Lower leg skin (tissue), 4 donors: ENCODE results near the gene CREG1. TPM values are rescaled to one million over a fixed set of nuclear protein-coding genes. Genes with fewer than 3 reads are reported as not detected.

Experiments
- DNase-seq, 2 donors: peaks; one replicate each; pipeline ENCODE4 v3.0.0-alpha.2; 2019; ENCODE audit warnings: low spot score in 2 of 2
- H3K4me3 ChIP-seq: fragments of 200-600 bp; sonication (generic); 2 replicates; pipeline ENCODE4 v1.5.1; 2017; ENCODE audit warnings: mild to moderate bottlenecking, low read depth; ENCODE audit not compliant: poor library complexity, severe bottlenecking
- POLR2A ChIP-seq, 2 donors: fragments of 450-650 bp; IDR thresholded peaks; one replicate each; pipeline ENCODE4 v1.6.1; 2016 to 2017; ENCODE audit warnings: antibody characterized with exemption in 2 of 2, mild to moderate bottlenecking in 1 of 2, moderate library complexity in 1 of 2
- WGBS, 2 donors: methylation state at CpG; one replicate each; pipeline ENCODE4 v1.1.5; 2018; 5-methylcytosine and 5-hydroxymethylcytosine counted together
- intact Hi-C: fragments of 100-400 bp; cut with DNase I; formaldehyde crosslinking; loops from one replicate; pipeline ENCODE4 v1.15.0; 2023; ENCODE audit warnings: low total_unique reads
- total RNA-seq, 4 donors: library from RNA; depleted of rRNA; stranded (reverse); fragments of >200 nt; gene quantifications; one replicate each; pipeline ENCODE4 v1.1.0, GENCODE V29; 2016
- TF ChIP-seq, protein P1 (sequence below), 3 donors: fragments of 450-650 bp; IDR thresholded peaks; one replicate each; pipeline ENCODE4 v1.5.1; 2016; ENCODE audit warnings: antibody characterized with exemption in 3 of 3, mild to moderate bottlenecking in 3 of 3, moderate library complexity in 2 of 3

CREG1 gene
- 100 to 1,000 TPM; 196 to 467 (median 339) TPM for total RNA-seq

GRCh38 chr1:167553136-167554027 lies at the start of gene CREG1:
Gene CREG1, minus strand, starts transcription at chr1:167553762.
- TF ChIP-seq, protein P1, sequence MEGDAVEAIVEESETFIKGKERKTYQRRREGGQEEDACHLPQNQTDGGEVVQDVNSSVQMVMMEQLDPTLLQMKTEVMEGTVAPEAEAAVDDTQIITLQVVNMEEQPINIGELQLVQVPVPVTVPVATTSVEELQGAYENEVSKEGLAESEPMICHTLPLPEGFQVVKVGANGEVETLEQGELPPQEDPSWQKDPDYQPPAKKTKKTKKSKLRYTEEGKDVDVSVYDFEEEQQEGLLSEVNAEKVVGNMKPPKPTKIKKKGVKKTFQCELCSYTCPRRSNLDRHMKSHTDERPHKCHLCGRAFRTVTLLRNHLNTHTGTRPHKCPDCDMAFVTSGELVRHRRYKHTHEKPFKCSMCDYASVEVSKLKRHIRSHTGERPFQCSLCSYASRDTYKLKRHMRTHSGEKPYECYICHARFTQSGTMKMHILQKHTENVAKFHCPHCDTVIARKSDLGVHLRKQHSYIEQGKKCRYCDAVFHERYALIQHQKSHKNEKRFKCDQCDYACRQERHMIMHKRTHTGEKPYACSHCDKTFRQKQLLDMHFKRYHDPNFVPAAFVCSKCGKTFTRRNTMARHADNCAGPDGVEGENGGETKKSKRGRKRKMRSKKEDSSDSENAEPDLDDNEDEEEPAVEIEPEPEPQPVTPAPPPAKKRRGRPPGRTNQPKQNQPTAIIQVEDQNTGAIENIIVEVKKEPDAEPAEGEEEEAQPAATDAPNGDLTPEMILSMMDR (IDR thresholded peaks at IDR 0.05) = no peak
- peak in 1 of 2 donors; percentile 82 for TF ChIP-seq POLR2A (IDR thresholded peaks at IDR 0.05)
- peak; percentile 91 to 99 for DNase-seq
- WGBS, 2 donors = 2 to 3% methylated on average over 24 to 25 of the region's 90 CpGs
- intact Hi-C loops = no loop called here
- peak within 1 kb of the TSS; percentile 68 for H3K4me3 ChIP-seq

DNA sequence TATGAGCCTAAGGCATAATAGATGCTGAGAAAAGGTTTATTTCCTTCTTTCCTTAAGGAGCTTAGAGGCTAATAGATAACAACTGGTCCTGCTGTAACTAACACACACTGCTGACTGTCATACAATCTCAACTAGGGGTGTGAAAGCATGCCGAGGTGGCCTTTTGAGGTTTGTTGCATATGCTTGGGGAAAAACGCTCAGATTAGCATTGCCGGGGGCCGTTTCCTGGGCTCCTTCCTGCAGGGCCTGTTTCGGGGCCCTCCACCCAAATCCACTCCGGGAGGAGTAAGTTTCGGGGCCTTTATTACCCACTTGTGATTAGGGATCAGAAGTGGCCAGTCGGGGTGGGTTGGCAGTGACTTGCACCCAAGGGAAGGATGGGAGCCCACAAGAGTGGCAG lies 49.3 kb upstream of the CREG1 start:
- H3K4me3 ChIP-seq = no peak overlapping the region
- DNase-seq = peak in 1 of 2 donors; percentile 82
- intact Hi-C loops = no loop called here
- no peak for TF ChIP-seq POLR2A (IDR thresholded peaks at IDR 0.05)
- TF ChIP-seq, protein P1 (IDR thresholded peaks at IDR 0.05) = no peak
- 78 to 82% methylated on average over 8 of the region's 8 CpGs for WGBS, 2 donors

- intact Hi-C loops = loop anchor here (2.0 kb wide), 1 partner anchor 85 kb away; no protein-coding TSS in a partner anchor
- TF ChIP-seq, protein P1 (IDR thresholded peaks at IDR 0.05) = no peak
- TF ChIP-seq POLR2A (IDR thresholded peaks at IDR 0.05) = no peak
- 58 to 79% methylated on average over 8 of the region's 8 CpGs for WGBS, 2 donors
- H3K4me3 ChIP-seq = no peak overlapping the region
- peak; percentile 47 to 83 for DNase-seq
These were observed 48.2 kb upstream of the CREG1 start for GRCh38 chr1:167601442-167602383.

DNA sequence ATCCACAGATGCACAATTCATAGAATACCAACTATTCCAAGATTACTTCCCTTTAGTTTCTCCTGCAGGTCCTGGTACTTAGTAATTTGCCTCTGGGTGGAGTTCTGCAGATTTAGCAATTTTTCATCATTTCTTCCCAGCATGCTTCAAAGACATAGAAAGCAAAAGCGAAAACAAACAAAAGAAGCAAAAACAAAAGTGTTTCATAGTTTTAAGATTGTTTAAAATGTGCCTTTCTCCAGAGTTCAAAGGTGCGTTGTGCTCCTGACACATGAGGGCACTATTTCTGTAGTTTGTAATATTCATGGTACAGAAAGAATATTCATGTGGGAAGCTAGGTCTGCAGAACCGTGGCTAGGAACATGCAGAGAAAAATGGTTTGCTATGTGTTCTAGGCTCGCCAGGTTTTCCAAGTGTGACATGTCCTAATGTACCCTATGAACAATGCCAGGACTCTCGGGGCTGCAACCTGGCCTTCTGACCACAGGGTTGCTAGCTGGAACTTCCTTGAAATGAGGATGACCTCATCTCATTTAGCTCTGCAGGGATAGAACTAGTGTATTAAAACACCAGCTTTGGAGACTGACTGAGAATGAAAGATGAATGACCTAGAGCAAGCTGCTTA lies 46.5 kb upstream of the CREG1 start:
- intact Hi-C loops = loop anchor here (2.0 kb wide), 1 partner anchor 87 kb away; no protein-coding TSS in a partner anchor
- peak; percentile 29 to 83 for DNase-seq
- H3K4me3 ChIP-seq = no peak overlapping the region
- TF ChIP-seq, protein P1 (IDR thresholded peaks at IDR 0.05) = no peak
- TF ChIP-seq POLR2A (IDR thresholded peaks at IDR 0.05) = no peak
- WGBS, 2 donors = 12 to 20% methylated on average over 5 of the region's 5 CpGs

DNA sequence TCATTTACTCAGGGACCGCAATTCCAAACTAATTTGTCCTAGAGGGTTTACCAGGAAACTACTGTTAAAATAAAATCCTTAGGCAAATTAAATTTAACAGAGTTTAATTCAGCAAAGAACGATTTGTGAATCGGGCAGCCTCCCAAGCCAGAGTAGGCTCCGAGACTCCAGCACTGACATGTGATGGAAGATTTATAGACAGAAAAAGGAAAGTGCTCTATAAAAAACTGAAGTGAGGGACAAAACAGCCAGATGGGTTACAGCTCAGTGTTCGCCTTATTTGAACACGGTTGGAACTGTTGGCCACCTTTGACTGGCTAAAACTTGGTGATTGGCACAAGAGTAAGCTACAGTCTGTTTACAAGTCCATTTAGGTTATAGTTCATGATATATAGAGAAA lies 41.3 kb upstream of the CREG1 start:
- no peak for TF ChIP-seq POLR2A (IDR thresholded peaks at IDR 0.05)
- TF ChIP-seq, protein P1 (IDR thresholded peaks at IDR 0.05) = no peak
- H3K4me3 ChIP-seq = no peak overlapping the region
- intact Hi-C loops = no loop called here
- 25 to 37% methylated on average over 6 of the region's 6 CpGs for WGBS, 2 donors
- no peak for DNase-seq
